Body of pancreas (tissue), 4 donors: ENCODE results near the gene RBP3.

Source experiments
- POLR2A ChIP-seq, 3 donors: fragments of 450-650 bp; IDR thresholded peaks; one replicate each; pipeline ENCODE4 v1.6.1; 2016; ENCODE audit warnings: antibody characterized with exemption in 3 of 3, mild to moderate bottlenecking in 2 of 3
- TF ChIP-seq, protein P1 (sequence below), 7 experiments: fragments of 450-650 bp in 4 of 7; fragments of 200-600 bp in 3 of 7; sonication (generic) in 3 of 7; IDR thresholded peaks; one replicate each; pipeline ENCODE4 v1.5.1; 2016 to 2019; ENCODE audit warnings: antibody characterized with exemption in 7 of 7

DNA sequence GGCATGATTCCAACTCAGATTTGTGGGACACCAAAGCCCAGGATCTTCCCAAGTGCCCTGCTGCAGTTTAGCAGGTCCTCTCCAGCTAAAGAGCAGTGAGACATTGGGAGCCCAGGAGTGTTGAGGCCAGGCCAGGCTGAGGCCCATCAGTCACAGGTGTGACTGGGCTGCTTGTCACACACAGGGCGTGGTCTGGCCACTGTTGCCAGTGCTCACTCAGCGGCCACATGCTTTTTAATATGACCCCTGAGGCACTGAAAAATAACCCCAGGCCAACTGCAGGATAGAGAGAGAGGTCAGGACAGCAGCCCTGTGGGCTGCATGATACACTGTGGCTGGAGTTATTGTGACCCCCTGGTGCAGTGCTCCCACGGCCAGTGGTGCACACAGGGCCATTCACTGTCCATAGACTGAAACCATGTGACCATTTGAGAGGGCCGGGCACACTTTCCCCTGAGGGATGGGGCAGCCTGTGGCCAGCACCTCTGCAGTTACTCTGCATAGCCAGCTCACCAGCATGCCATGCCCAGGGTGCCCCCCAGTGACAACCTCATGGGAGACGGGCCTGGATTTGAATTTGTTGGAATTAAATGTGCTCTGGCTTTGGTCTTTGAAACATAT lies 21.7 kb upstream of the RBP3 start:
- TF ChIP-seq, protein P1, sequence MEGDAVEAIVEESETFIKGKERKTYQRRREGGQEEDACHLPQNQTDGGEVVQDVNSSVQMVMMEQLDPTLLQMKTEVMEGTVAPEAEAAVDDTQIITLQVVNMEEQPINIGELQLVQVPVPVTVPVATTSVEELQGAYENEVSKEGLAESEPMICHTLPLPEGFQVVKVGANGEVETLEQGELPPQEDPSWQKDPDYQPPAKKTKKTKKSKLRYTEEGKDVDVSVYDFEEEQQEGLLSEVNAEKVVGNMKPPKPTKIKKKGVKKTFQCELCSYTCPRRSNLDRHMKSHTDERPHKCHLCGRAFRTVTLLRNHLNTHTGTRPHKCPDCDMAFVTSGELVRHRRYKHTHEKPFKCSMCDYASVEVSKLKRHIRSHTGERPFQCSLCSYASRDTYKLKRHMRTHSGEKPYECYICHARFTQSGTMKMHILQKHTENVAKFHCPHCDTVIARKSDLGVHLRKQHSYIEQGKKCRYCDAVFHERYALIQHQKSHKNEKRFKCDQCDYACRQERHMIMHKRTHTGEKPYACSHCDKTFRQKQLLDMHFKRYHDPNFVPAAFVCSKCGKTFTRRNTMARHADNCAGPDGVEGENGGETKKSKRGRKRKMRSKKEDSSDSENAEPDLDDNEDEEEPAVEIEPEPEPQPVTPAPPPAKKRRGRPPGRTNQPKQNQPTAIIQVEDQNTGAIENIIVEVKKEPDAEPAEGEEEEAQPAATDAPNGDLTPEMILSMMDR (IDR thresholded peaks at IDR 0.05), result no peak
- no peak for TF ChIP-seq POLR2A (IDR thresholded peaks at IDR 0.05)
